Central memory CD8-positive, alpha-beta T cell (primary cell): Measurements from ENCODE around the gene KRTAP19-5.

Experiments
- ATAC-seq: fragments of 150-1000 bp; cut with Tn5 transposase; replicated peaks from 2 replicates; pipeline ENCODE4 v1.10.0; 2022; ENCODE audit warnings: mild to moderate bottlenecking, moderate FRiP score, moderate number of reproducible peaks; ENCODE audit not compliant: poor library complexity, severe bottlenecking; ENCODE audit errors: extremely low read depth
- DNase-seq, 2 donors: peaks; one replicate each; pipeline ENCODE4 v3.0.0; 2021; ENCODE audit warnings: low spot score in 2 of 2
- H3K27ac Mint-ChIP-seq: one replicate; pipeline ENCODE4 v1.8.0; 2022; ENCODE audit warnings: low read depth, mild to moderate bottlenecking, moderate library complexity, mixed read lengths
- H3K27me3 Mint-ChIP-seq: one replicate; pipeline ENCODE4 v1.8.0; 2022; ENCODE audit warnings: mixed read lengths
- H3K36me3 Mint-ChIP-seq: one replicate; pipeline ENCODE4 v1.8.0; 2022; ENCODE audit warnings: mild to moderate bottlenecking, moderate library complexity, mixed read lengths; ENCODE audit not compliant: insufficient read depth
- H3K4me1 Mint-ChIP-seq: one replicate; pipeline ENCODE4 v1.8.0; 2022; ENCODE audit warnings: mixed read lengths
- H3K4me3 Mint-ChIP-seq: one replicate; pipeline ENCODE4 v1.8.0; 2022; ENCODE audit warnings: mild to moderate bottlenecking, moderate library complexity, mixed read lengths
- H3K9me3 Mint-ChIP-seq: one replicate; pipeline ENCODE4 v1.8.0; 2022; ENCODE audit warnings: mixed read lengths

KRTAP19-5 gene

GRCh38 chr21:30468900-30469714 lies 32.8 kb downstream of the KRTAP19-5 start:
- DNase-seq: no peak
- H3K27ac Mint-ChIP-seq: no peak overlapping the region
- no peaks in the 10 kb centered on the region for H3K4me1 Mint-ChIP-seq
- peaks cover 4% of the 10 kb centered on the region for H3K9me3 Mint-ChIP-seq
- no peaks in the 10 kb centered on the region for H3K27me3 Mint-ChIP-seq
- ATAC-seq: no peak
- peaks cover 2% of the 10 kb centered on the region for H3K36me3 Mint-ChIP-seq
- H3K4me3 Mint-ChIP-seq: no peak overlapping the region

GRCh38 chr21:30463713-30464112 lies 38.2 kb downstream of the KRTAP19-5 start:
- Mint-ChIP-seq H3K9me3 (peaks cover 5% of the 10 kb centered on the region), H3K27me3 (no peaks in the 10 kb centered on the region), H3K27ac (no peak overlapping the region), H3K36me3 (no peaks in the 10 kb centered on the region), H3K4me1 (no peaks in the 10 kb centered on the region), H3K4me3 (no peak overlapping the region)
- no peak for DNase-seq
- no peak for ATAC-seq
